Subcutaneous abdominal adipose tissue (tissue), 5 donors: ENCODE measurements around the gene SEPSECS.

Source experiments
- H3K27ac ChIP-seq: one replicate; pipeline ENCODE4 v1.7.0; 2013; ENCODE audit warnings: low read depth, mild to moderate bottlenecking, inconsistent platforms, low read length, moderate library complexity
- H3K27me3 ChIP-seq, 5 donors: one replicate each; pipeline ENCODE4 v1.7.0; 2013; ENCODE audit warnings: low read length in 5 of 5, inconsistent platforms in 1 of 5; ENCODE audit not compliant: control insufficient read depth in 5 of 5, insufficient read depth in 4 of 5
- H3K36me3 ChIP-seq, 5 donors: one replicate each; pipeline ENCODE4 v1.7.0; 2013; ENCODE audit warnings: low read length in 5 of 5; ENCODE audit not compliant: control insufficient read depth in 5 of 5, insufficient read depth in 5 of 5
- H3K4me1 ChIP-seq, 5 donors: one replicate each; pipeline ENCODE4 v1.7.0; 2013; ENCODE audit warnings: low read length in 5 of 5, mild to moderate bottlenecking in 3 of 5, moderate library complexity in 1 of 5; ENCODE audit not compliant: control insufficient read depth in 5 of 5, insufficient read depth in 5 of 5
- H3K4me3 ChIP-seq, 5 donors: one replicate each; pipeline ENCODE4 v1.7.0; 2013; ENCODE audit warnings: low read length in 5 of 5, low read depth in 1 of 5
- H3K9ac ChIP-seq, 5 donors: one replicate each; pipeline ENCODE4 v1.7.0; 2013; ENCODE audit warnings: low read length in 5 of 5, mild to moderate bottlenecking in 4 of 5, moderate library complexity in 3 of 5
- H3K9me3 ChIP-seq, 5 donors: one replicate each; pipeline ENCODE4 v1.7.0; 2013; ENCODE audit warnings: low read length in 5 of 5; ENCODE audit not compliant: control insufficient read depth in 5 of 5
- donor health status: healthy.
- donor health status: healthy.
- donor health status: healthy.
- donor health status: healthy.
- donor health status: healthy.

SEPSECS gene

GRCh38 chr4:25174674-25175073, 14.4 kb upstream of the SEPSECS start:
- H3K4me1 ChIP-seq, result peaks cover 11 to 34% (median 27%) of the 10 kb centered on the region in 5 donors
- no peak overlapping the region for H3K4me3 ChIP-seq
- no peaks in the 10 kb centered on the region for H3K9me3 ChIP-seq
- H3K9ac ChIP-seq, result no peak overlapping the region
- H3K36me3 ChIP-seq, result peaks cover 0 to 5% (median 0%) of the 10 kb centered on the region in 5 donors
- H3K27me3 ChIP-seq, result no peaks in the 10 kb centered on the region
- peak overlapping the region; percentile 88 for H3K27ac ChIP-seq

GRCh38 chr4:25172961-25173915, 13.0 kb upstream of the SEPSECS start:
- H3K9ac ChIP-seq, result no peak overlapping the region
- no peaks in the 10 kb centered on the region for H3K27me3 ChIP-seq
- no peaks in the 10 kb centered on the region for H3K9me3 ChIP-seq
- peak overlapping the region; percentile 88 for H3K27ac ChIP-seq
- peaks cover 11 to 34% (median 27%) of the 10 kb centered on the region in 5 donors for H3K4me1 ChIP-seq
- H3K4me3 ChIP-seq, result peak overlapping the region in 1 of 5 donors; percentile 40
- peaks cover 0 to 5% (median 0%) of the 10 kb centered on the region in 5 donors for H3K36me3 ChIP-seq

- Histone ChIP-seq H3K27me3 (no peaks in the 10 kb centered on the region), H3K4me3 (peak overlapping the region in 1 of 5 donors; percentile 23), H3K4me1 (peaks cover 11 to 34% (median 27%) of the 10 kb centered on the region in 5 donors), H3K9ac (no peak overlapping the region), H3K9me3 (no peaks in the 10 kb centered on the region), H3K36me3 (peaks cover 0 to 5% (median 0%) of the 10 kb centered on the region in 5 donors), H3K27ac (peak overlapping the region; percentile 88)
Observed at GRCh38 chr4:25171201-25171865, 11.1 kb upstream of the SEPSECS start.

GRCh38 chr4:25169446-25169845, 9.2 kb upstream of the SEPSECS start:
- no peak overlapping the region for H3K9ac ChIP-seq
- peaks cover 0 to 8% (median 0%) of the 10 kb centered on the region in 5 donors for H3K36me3 ChIP-seq
- H3K27ac ChIP-seq, result no peak overlapping the region
- H3K27me3 ChIP-seq, result no peaks in the 10 kb centered on the region
- H3K9me3 ChIP-seq, result no peaks in the 10 kb centered on the region
- H3K4me1 ChIP-seq, result peaks cover 11 to 34% (median 27%) of the 10 kb centered on the region in 5 donors
- no peak overlapping the region for H3K4me3 ChIP-seq

- no peaks in the 10 kb centered on the region for H3K27me3 ChIP-seq
- H3K9ac ChIP-seq, result no peak overlapping the region
- peaks cover 0 to 6% (median 0%) of the 10 kb centered on the region in 5 donors for H3K36me3 ChIP-seq
- H3K4me3 ChIP-seq, result no peak overlapping the region
- no peak overlapping the region for H3K27ac ChIP-seq
- no peaks in the 10 kb centered on the region for H3K9me3 ChIP-seq
- peaks cover 0 to 17% (median 12%) of the 10 kb centered on the region in 5 donors for H3K4me1 ChIP-seq
Observed at GRCh38 chr4:25165916-25166315, 5.7 kb upstream of the SEPSECS start.

GRCh38 chr4:25163196-25163595, 2.9 kb upstream of the SEPSECS start:
- no peaks in the 10 kb centered on the region for H3K9me3 ChIP-seq
- no peaks in the 10 kb centered on the region for H3K27me3 ChIP-seq
- H3K36me3 ChIP-seq, result peaks cover 0 to 6% (median 0%) of the 10 kb centered on the region in 5 donors
- no peak overlapping the region for H3K27ac ChIP-seq
- no peak overlapping the region for H3K4me3 ChIP-seq
- H3K4me1 ChIP-seq, result peaks cover 0 to 29% (median 23%) of the 10 kb centered on the region in 5 donors
- H3K9ac ChIP-seq, result no peak overlapping the region

- Histone ChIP-seq H3K4me3 (no peak overlapping the region), H3K27ac (no peak overlapping the region), H3K9me3 (no peaks in the 10 kb centered on the region), H3K36me3 (peaks cover 0 to 6% (median 0%) of the 10 kb centered on the region in 5 donors), H3K9ac (no peak overlapping the region), H3K27me3 (no peaks in the 10 kb centered on the region), H3K4me1 (peaks cover 0 to 29% (median 23%) of the 10 kb centered on the region in 5 donors)
Observed at GRCh38 chr4:25162566-25162965, 2.3 kb upstream of the SEPSECS start.

GRCh38 chr4:25161593-25161950, 1.3 kb upstream of the SEPSECS start:
- Histone ChIP-seq H3K9me3 (no peaks in the 10 kb centered on the region), H3K9ac (peak overlapping the region in 4 of 5 donors; percentile 58 to 99 (median 78)), H3K4me3 (peak overlapping the region; percentile 86 to 97 (median 95)), H3K27me3 (no peaks in the 10 kb centered on the region), H3K27ac (peak overlapping the region; percentile 88), H3K4me1 (peaks cover 0 to 29% (median 23%) of the 10 kb centered on the region in 5 donors), H3K36me3 (peaks cover 0 to 6% (median 3%) of the 10 kb centered on the region in 5 donors)

- Histone ChIP-seq H3K27ac (peak overlapping the region; percentile 88), H3K4me1 (peaks cover 0 to 29% (median 23%) of the 10 kb centered on the region in 5 donors), H3K9ac (peak overlapping the region; percentile 58 to 99 (median 87)), H3K36me3 (peaks cover 1 to 6% (median 2%) of the 10 kb centered on the region in 5 donors), H3K27me3 (no peaks in the 10 kb centered on the region), H3K4me3 (peak overlapping the region; percentile 86 to 97 (median 95)), H3K9me3 (no peaks in the 10 kb centered on the region)
Observed at GRCh38 chr4:25160714-25161592, 704 bp upstream of the SEPSECS start.
